ENCODE results near the gene MGA.

GRCh38 chr15:41655716-41656115 is 4.5 kb upstream of the MGA start:
- TF ChIP-seq, protein P1, sequence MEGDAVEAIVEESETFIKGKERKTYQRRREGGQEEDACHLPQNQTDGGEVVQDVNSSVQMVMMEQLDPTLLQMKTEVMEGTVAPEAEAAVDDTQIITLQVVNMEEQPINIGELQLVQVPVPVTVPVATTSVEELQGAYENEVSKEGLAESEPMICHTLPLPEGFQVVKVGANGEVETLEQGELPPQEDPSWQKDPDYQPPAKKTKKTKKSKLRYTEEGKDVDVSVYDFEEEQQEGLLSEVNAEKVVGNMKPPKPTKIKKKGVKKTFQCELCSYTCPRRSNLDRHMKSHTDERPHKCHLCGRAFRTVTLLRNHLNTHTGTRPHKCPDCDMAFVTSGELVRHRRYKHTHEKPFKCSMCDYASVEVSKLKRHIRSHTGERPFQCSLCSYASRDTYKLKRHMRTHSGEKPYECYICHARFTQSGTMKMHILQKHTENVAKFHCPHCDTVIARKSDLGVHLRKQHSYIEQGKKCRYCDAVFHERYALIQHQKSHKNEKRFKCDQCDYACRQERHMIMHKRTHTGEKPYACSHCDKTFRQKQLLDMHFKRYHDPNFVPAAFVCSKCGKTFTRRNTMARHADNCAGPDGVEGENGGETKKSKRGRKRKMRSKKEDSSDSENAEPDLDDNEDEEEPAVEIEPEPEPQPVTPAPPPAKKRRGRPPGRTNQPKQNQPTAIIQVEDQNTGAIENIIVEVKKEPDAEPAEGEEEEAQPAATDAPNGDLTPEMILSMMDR (IDR thresholded peaks at IDR 0.05): no peak
- TF ChIP-seq POLR2AphosphoS5 (IDR thresholded peaks at IDR 0.05) (no peak), POLR2A (IDR thresholded peaks at IDR 0.05) (no peak)
